Pancreas (tissue), 10 donors: ENCODE results near the gene GPD1. TPM values are rescaled to one million over a fixed set of nuclear protein-coding genes. Genes with fewer than 3 reads are reported as not detected.

Source experiments
- ATAC-seq, 4 donors: fragments of 200-7000 bp; cut with Tn5 transposase; one replicate each; pipeline versions ENCODE4 v1.8.0 to v1.9.1; 2020; ENCODE audit warnings: mild to moderate bottlenecking in 4 of 4, moderate library complexity in 4 of 4
- DNase-seq, 6 donors: peaks; one replicate each; pipeline ENCODE4 v3.0.0-alpha.2; 2020
- FAIRE-seq: peaks from 2 replicates; lab custom pipeline; 2012; peaks lifted over from hg19 to GRCh38; lab: Jason Lieb, UNC
- H3K27ac ChIP-seq, 4 donors: fragments of 200-600 bp; sonication (generic); 1 replicate in 3 of 4; 2 replicates in 1 of 4; pipeline versions ENCODE4 v1.5.0 to v1.8.0; 2020
- H3K27me3 ChIP-seq, 4 donors: fragments of 200-600 bp; one replicate each; pipeline ENCODE4 v1.8.0; 2021
- H3K36me3 ChIP-seq, 3 donors: fragments of 200-600 bp; sonication (generic) in 1 of 3; one replicate each; pipeline versions ENCODE4 v1.5.0 to v1.8.0; 2020 to 2021
- H3K4me1 ChIP-seq, 3 donors: fragments of 200-600 bp; one replicate each; pipeline ENCODE4 v1.8.0; 2021
- H3K4me3 ChIP-seq, 4 donors: fragments of 200-600 bp; sonication (generic) in 2 of 4; one replicate each; pipeline versions ENCODE4 v1.5.0 to v1.8.0; 2020 to 2021
- H3K9me3 ChIP-seq, 4 donors: fragments of 200-600 bp; one replicate each; pipeline ENCODE4 v1.8.0; 2021
- CTCF ChIP-seq, 4 donors: fragments of 200-600 bp; sonication (generic) in 3 of 4; IDR thresholded peaks; one replicate each; pipeline versions ENCODE4 v1.5.0 to v1.8.0; 2021; ENCODE audit warnings: antibody characterized with exemption in 4 of 4
- WGBS, 2 donors: extraction: QIAGEN DNeasy Blood & Tissue Kit; methylation state at CpG; one replicate each; pipeline ENCODE4 v1.1.7; 2013; 5-methylcytosine and 5-hydroxymethylcytosine counted together
- intact Hi-C, 3 donors: fragments of 100-400 bp; cut with DNase I; formaldehyde crosslinking; loops; one replicate each; pipeline versions ENCODE4 v1.11.1 to v1.14.2; 2022
- polyA plus RNA-seq, 2 donors: library from polyadenylated mRNA; stranded (reverse); fragments of 200-250 nt; gene quantifications; one replicate each; pipeline ENCODE4 v1.2.3, GENCODE V29; 2013
- total RNA-seq, 6 donors: library from RNA; stranded (reverse); fragmentation: NEBNext Ultra II Directional in 4 of 6; extraction: Animal tissue kit (Norgen Biotek cat#: 25700) in 4 of 6; gene quantifications; one replicate each; pipeline versions ENCODE4 v1.2.1 to v1.2.4, GENCODE V29; 2021 to 2023
- donor health status: healthy with polysubstance abuse.
- donor health status: DM: no; HTN: no; CAD: no; lungs with moderate emphysema.
- donor health status: DM: no; HTN: no; CAD: no.
- donor health status: control.
- donor health status: control.
- donor health status: Bipolar disorder and iron deficiency.
- donor health status: DM: yes; HTN: yes; CAD: no.
- donor health status: DM: no; HTN: no; CAD: no.
- donor health status: DM: no; HTN: no; CAD: no.
- donor health status: DM: yes; HTN: yes; CAD: no.

Gene GPD1
- total and polyA plus RNA-seq, 8 donors, result 0.75 to 14.2 (median 3.6) TPM

GRCh38 chr12:50057896-50058670, 45.7 kb upstream of the GPD1 start:
- WGBS, 2 donors, result 22 to 43% methylated on average over 14 to 30 of the region's 30 CpGs
- Histone ChIP-seq H3K4me3 (peak overlapping the region in 3 of 4 donors; percentile 56 to 68 (median 57)), H3K27ac (no peak overlapping the region), H3K4me1 (peaks cover 0 to 6% (median 0%) of the 10 kb centered on the region in 3 donors), H3K9me3 (no peaks in the 10 kb centered on the region), H3K36me3 (no peaks in the 10 kb centered on the region), H3K27me3 (no peaks in the 10 kb centered on the region)
- intact Hi-C loops, result loop anchor here in 1 of 3 donors (5.0 kb wide), 1 partner anchor 86 kb away; the partner anchor contains the start of gene AQP6
- ATAC-seq (no peak), FAIRE-seq (no peak), DNase-seq (no peak)
- no peak for TF ChIP-seq CTCF (IDR thresholded peaks at IDR 0.05)

GRCh38 chr12:50058743-50059312, 45.0 kb upstream of the GPD1 start:
- no peak overlapping the region for H3K4me3 ChIP-seq
- peaks cover 0 to 6% (median 0%) of the 10 kb centered on the region in 3 donors for H3K4me1 ChIP-seq
- no peak overlapping the region for H3K27ac ChIP-seq
- H3K27me3 ChIP-seq, result no peaks in the 10 kb centered on the region
- FAIRE-seq, result no peak
- H3K9me3 ChIP-seq, result no peaks in the 10 kb centered on the region
- no peak for DNase-seq
- ATAC-seq, result no peak
- H3K36me3 ChIP-seq, result no peaks in the 10 kb centered on the region
- WGBS, 2 donors, result 86 to 88% methylated on average over 15 of the region's 15 CpGs
- intact Hi-C loops, result loop anchor here in 1 of 3 donors (5.0 kb wide), 1 partner anchor 87 kb away; the partner anchor contains the start of gene AQP6
- no peak for TF ChIP-seq CTCF (IDR thresholded peaks at IDR 0.05)

DNA sequence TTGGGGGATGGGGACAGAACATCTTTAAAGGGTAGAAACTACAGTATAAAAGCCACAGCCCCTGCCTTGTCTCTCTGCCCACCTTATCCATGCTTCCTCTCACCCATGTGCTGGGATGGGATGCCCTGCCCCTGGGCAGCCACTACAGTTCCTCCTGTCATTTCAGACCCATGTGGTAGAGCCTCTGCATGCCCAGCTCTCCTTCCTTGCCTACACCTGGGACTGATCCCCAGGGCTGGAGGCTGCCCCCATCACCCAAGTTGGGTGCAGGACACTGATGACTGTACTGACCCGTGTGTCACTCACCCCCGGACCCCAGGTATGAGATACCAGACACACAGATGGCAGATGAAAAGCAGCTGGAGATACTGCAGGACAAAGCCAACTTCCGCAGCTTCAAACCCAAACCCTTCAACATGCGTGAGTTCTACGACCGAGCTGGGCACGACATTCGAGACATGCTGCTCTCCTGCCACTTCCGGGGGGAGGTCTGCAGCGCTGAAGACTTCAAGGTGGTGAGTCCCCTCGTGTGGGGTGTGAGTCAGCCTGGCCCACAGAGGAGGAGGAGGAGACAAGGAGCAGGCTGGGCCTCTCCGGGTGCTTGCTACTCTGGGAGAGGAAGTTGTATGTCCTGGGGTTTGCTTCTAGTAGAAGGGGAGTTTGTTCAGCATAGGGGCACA, 44.2 kb upstream of the GPD1 start:
- TF ChIP-seq CTCF (IDR thresholded peaks at IDR 0.05), result no peak
- Histone ChIP-seq H3K27ac (no peak overlapping the region), H3K36me3 (no peaks in the 10 kb centered on the region), H3K27me3 (no peaks in the 10 kb centered on the region), H3K4me3 (no peak overlapping the region), H3K4me1 (peaks cover 0 to 6% (median 0%) of the 10 kb centered on the region in 3 donors), H3K9me3 (no peaks in the 10 kb centered on the region)
- intact Hi-C loops, result loop anchor here in 2 of 3 donors (5.0 to 10.0 kb wide), 2 partner anchors 87 to 195 kb away; partner anchors contain the start of gene AQP6 (in 2 of the 2)
- FAIRE-seq (no peak), ATAC-seq (no peak), DNase-seq (no peak)
- 77 to 78% methylated on average over 12 of the region's 12 CpGs for WGBS, 2 donors

- Histone ChIP-seq H3K27ac (no peak overlapping the region), H3K36me3 (no peaks in the 10 kb centered on the region), H3K4me3 (no peak overlapping the region), H3K27me3 (no peaks in the 10 kb centered on the region), H3K4me1 (peaks cover 0 to 6% (median 0%) of the 10 kb centered on the region in 3 donors), H3K9me3 (no peaks in the 10 kb centered on the region)
- WGBS, 2 donors, result 63 to 69% methylated on average over 4 of the region's 4 CpGs
- no peak for DNase-seq
- intact Hi-C loops, result loop anchor here in 2 of 3 donors (5.0 to 10.0 kb wide), 2 partner anchors 88 to 195 kb away; partner anchors contain the start of gene AQP6 (in 1 of the 2)
- TF ChIP-seq CTCF (IDR thresholded peaks at IDR 0.05), result no peak
- ATAC-seq, result no peak
- FAIRE-seq, result no peak
These were observed 43.7 kb upstream of the GPD1 start for GRCh38 chr12:50060120-50060468.
